Measurements from ENCODE around the gene DPF3. TPM values are rescaled to one million over a fixed set of nuclear protein-coding genes. Genes with fewer than 3 reads are reported as not detected.

The DPF3 gene
- total RNA-seq, 1 donor from 2014 or later = 0.90 TPM

DNA sequence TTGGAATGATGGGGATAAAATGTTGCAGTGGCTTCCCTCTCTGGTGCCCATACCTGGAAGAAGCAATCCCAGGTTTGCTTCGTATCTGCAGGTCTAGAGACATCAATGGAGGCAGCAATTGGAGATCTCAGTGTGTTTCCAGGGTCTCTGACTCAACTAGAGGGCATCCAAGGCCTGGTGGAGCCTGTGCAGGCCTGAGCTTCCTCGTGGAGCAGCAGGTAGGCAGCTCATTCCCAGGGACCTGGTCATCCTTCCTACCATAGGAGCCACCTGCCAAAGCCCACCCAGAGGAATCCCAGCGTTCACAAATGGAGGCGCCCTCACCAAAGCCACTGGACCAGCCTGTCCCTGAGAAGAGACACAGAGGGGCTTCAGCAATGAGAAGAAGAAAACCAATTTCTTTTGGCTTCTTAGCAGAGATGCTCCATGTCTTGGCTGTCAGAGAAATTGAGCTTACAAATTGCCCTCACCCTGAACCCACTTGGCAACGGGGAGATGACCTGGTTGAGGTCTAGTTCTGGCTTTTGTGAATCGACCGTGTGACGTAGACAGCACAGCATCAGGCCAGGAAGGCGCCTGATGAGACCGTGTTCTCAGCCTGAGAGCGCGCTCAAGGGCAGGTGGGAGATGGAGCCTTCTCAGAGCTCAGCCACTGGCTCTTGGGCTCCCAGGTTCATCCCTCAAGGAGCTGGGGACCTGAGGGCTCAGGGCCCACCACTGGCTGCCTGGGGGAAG, 283.6 kb downstream of the DPF3 start:
- no peak overlapping the region for H3K27ac ChIP-seq
- no peaks in the 10 kb centered on the region for H3K27me3 ChIP-seq
- no peak overlapping the region for H3K4me3 ChIP-seq
- H3K4me1 ChIP-seq = no peaks in the 10 kb centered on the region
- ATAC-seq (no peak), DNase-seq (no peak)
- TF ChIP-seq, protein P1, sequence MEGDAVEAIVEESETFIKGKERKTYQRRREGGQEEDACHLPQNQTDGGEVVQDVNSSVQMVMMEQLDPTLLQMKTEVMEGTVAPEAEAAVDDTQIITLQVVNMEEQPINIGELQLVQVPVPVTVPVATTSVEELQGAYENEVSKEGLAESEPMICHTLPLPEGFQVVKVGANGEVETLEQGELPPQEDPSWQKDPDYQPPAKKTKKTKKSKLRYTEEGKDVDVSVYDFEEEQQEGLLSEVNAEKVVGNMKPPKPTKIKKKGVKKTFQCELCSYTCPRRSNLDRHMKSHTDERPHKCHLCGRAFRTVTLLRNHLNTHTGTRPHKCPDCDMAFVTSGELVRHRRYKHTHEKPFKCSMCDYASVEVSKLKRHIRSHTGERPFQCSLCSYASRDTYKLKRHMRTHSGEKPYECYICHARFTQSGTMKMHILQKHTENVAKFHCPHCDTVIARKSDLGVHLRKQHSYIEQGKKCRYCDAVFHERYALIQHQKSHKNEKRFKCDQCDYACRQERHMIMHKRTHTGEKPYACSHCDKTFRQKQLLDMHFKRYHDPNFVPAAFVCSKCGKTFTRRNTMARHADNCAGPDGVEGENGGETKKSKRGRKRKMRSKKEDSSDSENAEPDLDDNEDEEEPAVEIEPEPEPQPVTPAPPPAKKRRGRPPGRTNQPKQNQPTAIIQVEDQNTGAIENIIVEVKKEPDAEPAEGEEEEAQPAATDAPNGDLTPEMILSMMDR (IDR thresholded peaks at IDR 0.05) = no peak
- H3K9me3 ChIP-seq = no peaks in the 10 kb centered on the region
- no peaks in the 10 kb centered on the region for H3K36me3 ChIP-seq
- intact Hi-C loops (cut with DNase I) = no loop called here

DNA sequence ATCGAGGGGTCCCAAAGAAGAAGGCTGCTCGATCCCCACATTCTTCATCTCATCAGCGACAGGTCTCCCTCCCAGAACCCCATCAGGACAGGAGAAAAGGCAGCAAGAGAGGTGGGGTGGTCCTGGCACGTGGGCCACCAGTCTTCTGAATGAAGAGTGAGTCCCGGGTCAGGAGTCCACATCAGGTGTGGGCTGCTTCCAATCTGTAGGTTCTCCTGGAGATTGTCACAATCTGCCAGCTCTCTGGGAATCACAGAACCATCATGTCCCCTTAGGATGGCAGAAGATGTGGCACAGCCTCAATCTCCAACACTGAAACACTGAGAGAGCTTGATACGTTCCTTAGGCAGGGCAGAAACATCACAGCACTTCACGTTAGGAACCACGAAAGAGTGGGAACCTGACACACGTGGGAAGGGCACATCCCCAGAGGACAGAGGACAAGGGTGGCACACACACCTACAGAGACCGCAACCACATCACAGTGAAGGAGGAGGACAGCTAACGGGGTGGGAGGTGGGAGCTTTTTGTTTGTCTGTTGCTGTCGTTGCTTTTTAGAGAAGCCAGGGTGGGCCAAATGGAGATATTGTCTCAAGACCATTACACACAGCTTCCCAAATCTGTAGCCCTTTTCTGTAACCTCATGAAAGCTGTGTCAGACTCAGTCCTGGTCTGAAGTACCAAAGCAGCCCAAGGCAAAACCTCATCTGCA, 284.5 kb downstream of the DPF3 start:
- no peak overlapping the region for H3K4me3 ChIP-seq
- no peaks in the 10 kb centered on the region for H3K27me3 ChIP-seq
- no peak for DNase-seq
- no peak overlapping the region for H3K27ac ChIP-seq
- no peak for ATAC-seq
- TF ChIP-seq, protein P1 (IDR thresholded peaks at IDR 0.05) = no peak
- H3K9me3 ChIP-seq = no peaks in the 10 kb centered on the region
- intact Hi-C loops (cut with DNase I) = no loop called here
- H3K36me3 ChIP-seq = no peaks in the 10 kb centered on the region
- no peaks in the 10 kb centered on the region for H3K4me1 ChIP-seq

DNA sequence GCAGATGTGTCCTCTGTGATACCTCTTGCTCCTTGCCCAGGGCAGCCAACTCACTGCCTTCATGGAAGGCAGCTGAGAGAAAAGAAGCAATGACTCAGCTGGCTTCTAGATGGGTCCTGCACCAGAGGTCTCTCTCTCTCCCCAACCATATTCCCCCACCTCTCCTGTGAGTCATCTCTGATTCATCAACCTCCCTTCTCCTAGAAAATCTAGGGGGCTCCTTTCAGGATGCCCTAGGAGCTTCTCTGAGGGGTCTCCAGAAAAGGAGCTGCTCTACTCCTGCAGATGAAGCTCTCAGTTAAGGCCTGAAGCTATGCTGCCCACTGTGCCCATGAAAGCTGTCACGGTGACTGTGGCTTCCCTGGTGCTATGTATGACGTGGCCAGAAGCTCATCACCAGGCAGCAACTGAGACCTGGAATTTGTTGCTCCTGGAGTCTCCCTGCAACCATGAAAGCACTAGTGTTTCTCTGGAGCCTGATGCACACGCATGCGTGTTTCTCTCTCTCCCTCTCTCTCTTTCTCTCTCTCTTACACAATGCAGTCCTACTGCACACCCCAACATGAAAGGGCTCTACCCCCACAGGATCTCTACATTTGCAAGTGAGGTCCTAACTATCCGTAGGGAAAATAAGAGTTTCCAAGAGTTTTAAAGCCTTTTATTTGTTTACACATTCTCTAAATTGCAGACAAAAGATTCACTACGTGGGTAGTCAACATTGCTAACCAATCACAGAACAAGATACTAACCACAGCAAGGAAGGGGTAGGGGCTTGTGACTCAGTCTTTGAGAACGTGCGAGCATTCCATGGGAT, 285.3 kb downstream of the DPF3 start:
- Histone ChIP-seq H3K9me3 (no peaks in the 10 kb centered on the region), H3K4me1 (no peaks in the 10 kb centered on the region), H3K27me3 (no peaks in the 10 kb centered on the region), H3K36me3 (no peaks in the 10 kb centered on the region), H3K4me3 (no peak overlapping the region), H3K27ac (no peak overlapping the region)
- intact Hi-C loops (cut with DNase I) = no loop called here
- no peak for ATAC-seq
- TF ChIP-seq, protein P1 (IDR thresholded peaks at IDR 0.05) = no peak
- DNase-seq = no peak

DNA sequence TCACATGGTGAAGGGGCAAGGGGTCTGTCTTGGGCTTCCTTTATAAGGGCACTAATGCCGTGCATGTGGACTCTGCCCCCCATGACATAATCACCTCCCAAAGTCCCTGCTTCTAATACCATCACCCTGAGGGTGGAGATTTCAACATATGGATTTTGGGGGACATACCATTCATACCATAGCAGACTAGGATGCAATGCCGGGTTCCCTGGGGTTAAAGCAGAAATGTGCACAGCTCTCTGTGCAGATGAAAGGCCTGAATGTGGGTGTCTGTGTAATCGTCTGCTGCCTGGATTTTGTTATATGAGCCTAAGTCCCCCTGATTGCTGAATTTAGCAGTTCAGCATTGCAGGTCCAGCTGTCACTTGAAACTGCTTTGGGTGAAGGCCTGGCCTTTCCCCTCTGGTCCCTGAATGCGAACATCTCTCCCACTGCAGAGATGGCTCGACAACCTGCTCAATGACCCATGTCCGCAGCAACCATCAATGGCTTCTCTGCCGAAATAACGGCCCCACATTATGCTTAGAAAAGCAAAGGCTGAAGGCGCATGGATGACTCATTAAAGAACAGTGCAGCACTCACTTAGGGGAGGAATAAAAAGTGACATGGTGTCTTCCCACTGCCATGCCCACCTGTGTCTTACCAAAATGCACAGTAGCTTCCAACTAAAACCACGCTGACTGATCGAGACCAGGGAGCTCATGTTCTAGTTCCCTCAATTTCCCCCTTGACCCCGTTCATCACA, 286.3 kb downstream of the DPF3 start:
- no peaks in the 10 kb centered on the region for H3K36me3 ChIP-seq
- no peaks in the 10 kb centered on the region for H3K9me3 ChIP-seq
- H3K27ac ChIP-seq = no peak overlapping the region
- ATAC-seq (no peak), DNase-seq (no peak)
- TF ChIP-seq, protein P1 (IDR thresholded peaks at IDR 0.05) = no peak
- H3K4me1 ChIP-seq = no peaks in the 10 kb centered on the region
- intact Hi-C loops (cut with DNase I) = no loop called here
- no peak overlapping the region for H3K4me3 ChIP-seq
- no peaks in the 10 kb centered on the region for H3K27me3 ChIP-seq

DNA sequence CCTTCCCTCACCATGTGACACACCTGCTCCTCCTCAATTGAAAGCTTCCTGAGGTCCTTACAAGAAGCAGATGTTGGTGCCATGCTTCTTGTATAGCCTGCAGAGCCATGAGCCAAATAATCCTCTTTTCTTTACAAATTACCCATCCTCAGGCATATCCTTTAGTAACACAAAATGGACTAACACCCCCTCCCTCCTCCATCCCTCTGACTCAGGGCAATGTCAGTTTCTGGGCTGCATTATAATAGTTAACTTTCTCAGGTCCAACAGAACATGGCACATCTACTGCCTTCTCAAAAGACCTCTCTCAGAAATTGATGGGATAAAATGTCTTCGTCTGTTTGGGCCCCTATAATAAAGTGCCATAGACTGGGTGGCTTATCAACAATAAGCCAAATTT, 287.0 kb downstream of the DPF3 start:
- intact Hi-C loops (cut with DNase I) = no loop called here
- TF ChIP-seq, protein P1 (IDR thresholded peaks at IDR 0.05) = no peak
- ATAC-seq (no peak), DNase-seq (no peak)
- Histone ChIP-seq H3K9me3 (no peaks in the 10 kb centered on the region), H3K4me1 (no peaks in the 10 kb centered on the region), H3K4me3 (no peak overlapping the region), H3K27me3 (no peaks in the 10 kb centered on the region), H3K36me3 (no peaks in the 10 kb centered on the region), H3K27ac (no peak overlapping the region)

Measured in upper lobe of right lung (tissue), 1 donor.